B cell (primary cell): ENCODE measurements around the gene KLF1. TPM values are rescaled to one million over a fixed set of nuclear protein-coding genes. Genes with fewer than 3 reads are reported as not detected.

ENCODE experiments used
- ATAC-seq: fragments of 200-7000 bp; cut with Tn5 transposase; one replicate; pipeline ENCODE4 v1.10.0; 2021; ENCODE audit warnings: low read depth, mild to moderate bottlenecking, moderate number of reproducible peaks, moderate library complexity
- CTCF ChIA-PET: fragments of 350-600 bp; sonication (Branson Sonifier 250); formaldehyde crosslinking; loops from one replicate; lab custom pipeline; 2021; ENCODE audit warnings: antibody characterized with exemption, inconsistent platforms; lab: Charles Lee
- POLR2A ChIA-PET: fragments of 350-600 bp; sonication (Branson Sonifier 250); formaldehyde crosslinking; loops from one replicate; lab custom pipeline; 2021; ENCODE audit warnings: antibody characterized with exemption; lab: Charles Lee
- DNase-seq: peaks from one replicate; pipeline ENCODE4 v3.0.0; 2013
- H2AFZ ChIP-seq: 2 replicates; pipeline ENCODE4 v1.6.1; 2012; ENCODE audit warnings: mild to moderate bottlenecking, low read depth, low read length; ENCODE audit not compliant: insufficient read depth, poor library complexity, severe bottlenecking
- H3K27ac ChIP-seq, 2 donors: 1 replicate in 1 of 2; 2 replicates in 1 of 2; pipeline ENCODE4 v1.5.1; 2012 to 2013; ENCODE audit warnings: low read length in 2 of 2, mild to moderate bottlenecking in 2 of 2, moderate library complexity in 1 of 2
- H3K27me3 ChIP-seq, 4 experiments: fragments of 200-600 bp in 1 of 4; sonication (generic) in 1 of 4; replicated peaks in 1 of 4; 1 replicate in 2 of 4; 2 replicates in 2 of 4; pipeline versions ENCODE4 v1.6.1 to v1.7.0; 2013 to 2016; ENCODE audit warnings: low read length in 3 of 4, mild to moderate bottlenecking in 2 of 4, mixed read lengths in 1 of 4, moderate library complexity in 1 of 4; ENCODE audit not compliant: insufficient read depth in 4 of 4, control insufficient read depth in 3 of 4; ENCODE audit errors: control extremely low read depth in 1 of 4
- H3K36me3 ChIP-seq, 2 experiments: replicated peaks in 1 of 2; 1 replicate in 1 of 2; 2 replicates in 1 of 2; pipeline versions ENCODE4 v1.6.1 to v1.7.1; 2013; ENCODE audit warnings: low read length in 1 of 2; ENCODE audit not compliant: insufficient read depth in 2 of 2, control insufficient read depth in 1 of 2; ENCODE audit errors: control extremely low read depth in 1 of 2, extremely low read depth in 1 of 2
- H3K4me1 ChIP-seq, 2 donors: fragments of 200-600 bp in 1 of 2; sonication (generic) in 1 of 2; 1 replicate in 1 of 2; 2 replicates in 1 of 2; pipeline versions ENCODE4 v1.5.1 to v1.6.1; 2013 to 2017; ENCODE audit warnings: low read length in 2 of 2; ENCODE audit not compliant: control insufficient read depth in 2 of 2, insufficient read depth in 2 of 2
- H3K4me2 ChIP-seq: replicated peaks from 2 replicates; pipeline ENCODE3; 2012; ENCODE audit warnings: mild to moderate bottlenecking, low read depth, low read length; ENCODE audit not compliant: poor library complexity, severe bottlenecking
- H3K4me3 ChIP-seq, 5 experiments: fragments of 200-600 bp in 1 of 5; sonication (generic) in 1 of 5; 1 replicate in 3 of 5; 2 replicates in 2 of 5; pipeline versions ENCODE4 v1.5.1 to v1.7.0; 2011 to 2016; ENCODE audit warnings: low read length in 4 of 5, mild to moderate bottlenecking in 4 of 5, low read depth in 2 of 5, control low read depth in 1 of 5, moderate library complexity in 1 of 5; ENCODE audit not compliant: insufficient read depth in 1 of 5; ENCODE audit errors: control extremely low read depth in 1 of 5, extremely low read depth in 1 of 5
- H3K79me2 ChIP-seq: fragments of 200-600 bp; sonication (generic); one replicate; pipeline ENCODE4 v1.6.0; 2016; ENCODE audit warnings: low read length; ENCODE audit not compliant: control insufficient read depth, insufficient read depth
- H3K9ac ChIP-seq: fragments of 200-600 bp; sonication (generic); 2 replicates; pipeline ENCODE4 v1.6.1; 2017; ENCODE audit warnings: mild to moderate bottlenecking, low read length, moderate library complexity
- H3K9me3 ChIP-seq, 3 donors: one replicate each; pipeline versions ENCODE4 v1.6.1 to v1.7.1; 2013; ENCODE audit warnings: low read length in 2 of 3; ENCODE audit not compliant: control insufficient read depth in 2 of 3, insufficient read depth in 1 of 3; ENCODE audit errors: control extremely low read depth in 1 of 3
- H4K20me1 ChIP-seq: 2 replicates; pipeline ENCODE4 v1.6.0; 2012; ENCODE audit warnings: mild to moderate bottlenecking, low read length; ENCODE audit not compliant: insufficient read depth, control insufficient read depth, poor library complexity, severe bottlenecking
- H3K27ac Mint-ChIP-seq: one replicate; pipeline ENCODE4 v1.8.0; 2021; ENCODE audit warnings: mixed read lengths
- H3K27me3 Mint-ChIP-seq: one replicate; pipeline ENCODE4 v1.8.0; 2021; ENCODE audit warnings: mixed read lengths
- H3K4me1 Mint-ChIP-seq: one replicate; pipeline ENCODE4 v1.8.0; 2021; ENCODE audit warnings: mixed read lengths
- H3K4me3 Mint-ChIP-seq: one replicate; pipeline ENCODE4 v1.8.0; 2021; ENCODE audit warnings: mixed read lengths
- H3K9me3 Mint-ChIP-seq: one replicate; pipeline ENCODE4 v1.8.0; 2022; ENCODE audit warnings: mixed read lengths; ENCODE audit not compliant: insufficient read depth
- EZH2 ChIP-seq: IDR thresholded peaks from 2 replicates; pipeline ENCODE4 v1.6.1; 2012; ENCODE audit warnings: borderline replicate concordance, low read depth, mild to moderate bottlenecking, moderate library complexity, low read length; ENCODE audit not compliant: insufficient read depth, poor library complexity, severe bottlenecking
- WGBS: methylation state at CpG from one replicate; pipeline ENCODE4 v1.1.5; 2013; ENCODE audit warnings: missing lambda C conversion rate; ENCODE audit not compliant: insufficient coverage; 5-methylcytosine and 5-hydroxymethylcytosine counted together
- intact Hi-C: fragments of 100-400 bp; cut with micrococcal nuclease; formaldehyde crosslinking; loops from one replicate; pipeline ENCODE4 v1.10.0; 2022
- polyA plus RNA-seq: library from polyadenylated mRNA; depleted of rRNA; stranded (reverse); fragments of >200 nt; gene quantifications from 2 replicates; pipeline ENCODE4 v1.2.3, GENCODE V29; 2012
- total RNA-seq, 2 donors: library from RNA; stranded (reverse); fragments of 120-200 nt in 1 of 2; gene quantifications; 1 replicate in 1 of 2; 2 replicates in 1 of 2; pipeline versions ENCODE4 v1.2.3 to v1.2.4, GENCODE V29; 2013 to 2022
- TF ChIP-seq, protein P1 (sequence below): fragments of 200-600 bp; IDR thresholded peaks from one replicate; pipeline ENCODE4 v1.8.0; 2022; ENCODE audit warnings: antibody characterized with exemption, mild to moderate bottlenecking

KLF1 gene
- total and polyA plus RNA-seq, 2 donors (not counting 1 experiment from before 2014, with no cell fraction given), result not detected

DNA sequence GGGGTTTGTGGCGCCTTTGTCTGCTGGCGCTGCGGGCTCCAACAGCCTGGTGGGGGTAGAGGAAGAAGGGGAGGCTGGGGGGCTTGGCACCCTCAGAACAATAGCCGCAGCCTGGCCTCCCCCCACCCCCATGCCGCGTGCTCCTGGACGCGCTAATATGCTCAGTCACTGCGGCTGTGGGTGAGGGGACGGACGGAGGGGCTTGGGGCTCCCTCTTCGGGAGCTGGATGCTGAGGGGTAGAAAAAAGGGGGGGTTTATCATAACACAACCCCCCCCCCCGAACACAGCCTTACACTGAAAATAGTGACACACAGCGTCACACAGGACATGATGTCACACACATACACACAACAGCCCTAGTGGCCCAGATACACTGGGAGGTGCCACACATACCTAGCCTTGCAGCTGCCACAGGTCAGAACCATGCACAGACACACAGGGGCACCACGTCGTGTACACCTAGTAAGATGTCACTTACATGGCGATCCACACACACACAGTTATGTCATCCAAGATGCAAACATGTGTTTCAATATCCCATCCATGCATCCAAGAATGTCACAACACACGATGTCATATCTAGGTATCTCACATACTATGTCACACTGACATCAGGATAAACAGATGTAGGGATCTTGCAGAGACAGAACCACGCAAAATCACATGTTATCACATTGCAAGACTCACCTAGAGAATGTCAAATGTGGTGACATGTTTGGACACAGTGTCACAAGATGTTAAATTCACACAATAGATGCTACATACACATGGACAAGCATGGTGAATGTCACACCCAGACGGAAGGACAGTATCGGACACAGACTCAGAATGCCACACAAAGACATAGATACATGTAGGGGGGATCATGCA lies 47.9 kb downstream of the KLF1 start:
- CTCF ChIA-PET, result interaction anchor here (0.6 kb wide), 1 partner anchor 25 kb away, joined by 3 read pairs; no protein-coding TSS in a partner anchor
- intact Hi-C loops, result loop anchor here (2.0 kb wide), 1 partner anchor 32 kb away; the partner anchor contains the start of gene RNASEH2A
- Histone ChIP-seq H3K4me3 (peak overlapping the region in 1 of 5 experiments; percentile 57), H3K9ac (peak overlapping the region; percentile 52), H3K27me3 (peaks cover 6 to 95% (median 58%) of the 10 kb centered on the region in 4 experiments), H3K36me3 (no peaks in the 10 kb centered on the region), H3K79me2 (no peaks in the 10 kb centered on the region), H4K20me1 (no peaks in the 10 kb centered on the region), H2AFZ (peak overlapping the region; percentile 44), H3K27ac (no peak overlapping the region), H3K9me3 (peaks cover 0 to 44% (median 7%) of the 10 kb centered on the region in 3 donors), H3K4me1 (peaks cover 40 to 51% of the 10 kb centered on the region in 2 donors), H3K4me2 (peak overlapping the region; percentile 91)
- peak overlapping the region; percentile 75 for H3K4me3 Mint-ChIP-seq
- no peaks in the 10 kb centered on the region for H3K9me3 Mint-ChIP-seq
- POLR2A ChIA-PET, result no interaction called here
- DNase-seq (peak; percentile 44), ATAC-seq (no peak)
- TF ChIP-seq, protein P1, sequence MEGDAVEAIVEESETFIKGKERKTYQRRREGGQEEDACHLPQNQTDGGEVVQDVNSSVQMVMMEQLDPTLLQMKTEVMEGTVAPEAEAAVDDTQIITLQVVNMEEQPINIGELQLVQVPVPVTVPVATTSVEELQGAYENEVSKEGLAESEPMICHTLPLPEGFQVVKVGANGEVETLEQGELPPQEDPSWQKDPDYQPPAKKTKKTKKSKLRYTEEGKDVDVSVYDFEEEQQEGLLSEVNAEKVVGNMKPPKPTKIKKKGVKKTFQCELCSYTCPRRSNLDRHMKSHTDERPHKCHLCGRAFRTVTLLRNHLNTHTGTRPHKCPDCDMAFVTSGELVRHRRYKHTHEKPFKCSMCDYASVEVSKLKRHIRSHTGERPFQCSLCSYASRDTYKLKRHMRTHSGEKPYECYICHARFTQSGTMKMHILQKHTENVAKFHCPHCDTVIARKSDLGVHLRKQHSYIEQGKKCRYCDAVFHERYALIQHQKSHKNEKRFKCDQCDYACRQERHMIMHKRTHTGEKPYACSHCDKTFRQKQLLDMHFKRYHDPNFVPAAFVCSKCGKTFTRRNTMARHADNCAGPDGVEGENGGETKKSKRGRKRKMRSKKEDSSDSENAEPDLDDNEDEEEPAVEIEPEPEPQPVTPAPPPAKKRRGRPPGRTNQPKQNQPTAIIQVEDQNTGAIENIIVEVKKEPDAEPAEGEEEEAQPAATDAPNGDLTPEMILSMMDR, result no peak
- TF ChIP-seq EZH2, result no peak
- H3K27ac Mint-ChIP-seq, result no peak overlapping the region
- H3K27me3 Mint-ChIP-seq, result peaks cover 66% of the 10 kb centered on the region
- peaks cover 47% of the 10 kb centered on the region for H3K4me1 Mint-ChIP-seq
- 26% methylated on average over 8 of the region's 21 CpGs for WGBS
